Measurements from ENCODE around the gene KRIT1. TPM values are rescaled to one million over a fixed set of nuclear protein-coding genes. Genes with fewer than 3 reads are reported as not detected.
A peak's percentile ranks its signal among the peaks of the same experiment; 100 is the strongest.

The KRIT1 gene
- total RNA-seq, 1 donor from 2014 or later = 28.0 TPM

- peaks cover 26% of the 10 kb centered on the region for H3K4me1 Mint-ChIP-seq (ENCODE audit: low read depth)
- H3K9me3 Mint-ChIP-seq (ENCODE audit: low read depth) = peaks cover 4% of the 10 kb centered on the region
- no peaks in the 10 kb centered on the region for H3K27me3 Mint-ChIP-seq (ENCODE audit: low read depth)
- H3K4me3 Mint-ChIP-seq (ENCODE audit: unreplicated experiment) = no peak overlapping the region
- TF ChIP-seq CTCF (IDR thresholded peaks at IDR 0.05) = no peak
- H3K36me3 Mint-ChIP-seq (ENCODE audit: low read depth) = no peaks in the 10 kb centered on the region
- no peak overlapping the region for H3K27ac Mint-ChIP-seq (ENCODE audit: unreplicated experiment)
- DNase-seq (ENCODE audit: low spot score) = no peak
Observed at GRCh38 chr7:92289321-92289720, 43.6 kb upstream of the KRIT1 start.

GRCh38 chr7:92282930-92283329, 37.2 kb upstream of the KRIT1 start:
- Mint-ChIP-seq H3K4me1 (ENCODE audit: low read depth) (peaks cover 50% of the 10 kb centered on the region), H3K27ac (ENCODE audit: unreplicated experiment) (peak overlapping the region; percentile 74), H3K27me3 (ENCODE audit: low read depth) (no peaks in the 10 kb centered on the region), H3K4me3 (ENCODE audit: unreplicated experiment) (no peak overlapping the region), H3K36me3 (ENCODE audit: low read depth) (peaks cover 1% of the 10 kb centered on the region), H3K9me3 (ENCODE audit: low read depth) (no peaks in the 10 kb centered on the region)
- no peak for DNase-seq (ENCODE audit: low spot score)
- no peak for TF ChIP-seq CTCF (IDR thresholded peaks at IDR 0.05)

DNA sequence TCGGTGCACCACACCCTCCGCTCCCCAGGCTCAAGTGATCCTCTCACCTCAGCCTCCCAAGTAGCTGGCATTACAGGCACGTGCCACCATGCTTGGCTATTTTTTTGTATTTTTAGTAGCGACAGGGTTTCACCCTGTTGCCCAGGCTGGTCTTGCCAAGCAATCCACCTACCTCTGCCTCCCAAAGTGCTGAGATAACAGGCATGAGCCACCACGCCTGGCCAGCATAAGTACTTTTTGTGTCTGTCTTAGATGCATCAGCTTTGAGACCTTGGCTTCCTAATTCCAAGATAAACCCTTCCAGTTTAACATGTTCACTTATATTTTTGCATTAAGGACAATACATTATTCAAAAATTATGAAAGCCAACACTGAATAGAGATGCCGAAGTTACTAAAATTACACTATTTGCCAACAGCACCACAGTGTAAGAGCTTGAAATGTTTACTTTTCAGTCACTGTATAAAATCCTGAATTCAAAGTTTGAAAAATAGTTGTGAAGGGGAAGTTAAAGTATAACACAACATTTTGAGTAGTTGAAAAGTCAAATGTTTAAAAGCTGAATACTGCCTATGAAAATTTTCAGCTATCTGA, 36.6 kb upstream of the KRIT1 start:
- no peak for TF ChIP-seq CTCF (IDR thresholded peaks at IDR 0.05)
- H3K4me1 Mint-ChIP-seq (ENCODE audit: low read depth) = peaks cover 50% of the 10 kb centered on the region
- H3K9me3 Mint-ChIP-seq (ENCODE audit: low read depth) = no peaks in the 10 kb centered on the region
- no peak overlapping the region for H3K4me3 Mint-ChIP-seq (ENCODE audit: unreplicated experiment)
- H3K27me3 Mint-ChIP-seq (ENCODE audit: low read depth) = no peaks in the 10 kb centered on the region
- H3K27ac Mint-ChIP-seq (ENCODE audit: unreplicated experiment) = peak overlapping the region; percentile 72
- no peak for DNase-seq (ENCODE audit: low spot score)
- H3K36me3 Mint-ChIP-seq (ENCODE audit: low read depth) = peaks cover 1% of the 10 kb centered on the region

DNA sequence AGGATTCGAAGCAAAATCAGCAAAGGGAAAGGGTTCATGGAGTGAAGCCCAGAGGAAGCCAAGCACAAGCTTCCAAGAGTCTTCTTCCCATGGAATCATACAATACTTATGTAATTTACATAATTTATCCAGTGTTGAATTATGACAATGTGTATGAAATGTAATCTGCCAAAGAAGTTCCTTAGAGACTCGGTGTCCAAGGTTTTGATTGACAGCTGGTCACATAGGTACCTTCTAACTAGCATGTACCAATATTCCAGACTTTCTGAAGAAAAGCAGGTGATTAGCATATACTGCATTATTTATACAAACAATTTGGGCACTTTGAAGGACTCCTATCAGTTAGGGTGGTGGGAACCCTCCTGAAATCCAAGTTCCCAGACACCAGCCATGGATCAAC, 35.3 kb upstream of the KRIT1 start:
- Mint-ChIP-seq H3K36me3 (ENCODE audit: low read depth) (peaks cover 4% of the 10 kb centered on the region), H3K4me3 (ENCODE audit: unreplicated experiment) (no peak overlapping the region), H3K27ac (ENCODE audit: unreplicated experiment) (no peak overlapping the region), H3K27me3 (ENCODE audit: low read depth) (no peaks in the 10 kb centered on the region), H3K4me1 (ENCODE audit: low read depth) (peaks cover 50% of the 10 kb centered on the region), H3K9me3 (ENCODE audit: low read depth) (peaks cover 4% of the 10 kb centered on the region)
- no peak for TF ChIP-seq CTCF (IDR thresholded peaks at IDR 0.05)
- no peak for DNase-seq (ENCODE audit: low spot score)

GRCh38 chr7:92279396-92280031, 33.8 kb upstream of the KRIT1 start:
- peaks cover 4% of the 10 kb centered on the region for H3K9me3 Mint-ChIP-seq (ENCODE audit: low read depth)
- no peak for TF ChIP-seq CTCF (IDR thresholded peaks at IDR 0.05)
- H3K27ac Mint-ChIP-seq (ENCODE audit: unreplicated experiment) = peak overlapping the region; percentile 5

More at GRCh38 chr7:92279396-92280031, 33.8 kb upstream of the KRIT1 start:
- Mint-ChIP-seq H3K27me3 (ENCODE audit: low read depth) (no peaks in the 10 kb centered on the region), H3K4me3 (ENCODE audit: unreplicated experiment) (no peak overlapping the region), H3K4me1 (ENCODE audit: low read depth) (peaks cover 49% of the 10 kb centered on the region), H3K36me3 (ENCODE audit: low read depth) (peaks cover 4% of the 10 kb centered on the region)
- no peak for DNase-seq (ENCODE audit: low spot score)
